T-helper 1 cell treated with Interleukin-12 subunit alpha and Interleukin-12 subunit beta and Interleukin-4 antibody, amounts not matched to agents 30 μg/mL and 1 μg/mL, for 36 hours (primary cell): ENCODE results near the gene ITCH.
"Not testable (repeated sequence)": the region's sequence is repeated elsewhere in the genome, so short reads cannot be mapped to it uniquely, and the experiment has no call there.

Experiments
- H3K27ac Mint-ChIP-seq: one replicate; pipeline ENCODE4 v1.8.0; 2021; ENCODE audit warnings: mild to moderate bottlenecking, mixed read lengths
- H3K27me3 Mint-ChIP-seq: one replicate; pipeline ENCODE4 v1.8.0; 2021; ENCODE audit warnings: low read depth, mixed read lengths
- H3K36me3 Mint-ChIP-seq: one replicate; pipeline ENCODE4 v1.8.0; 2021; ENCODE audit warnings: low read depth, mixed read lengths
- H3K4me1 Mint-ChIP-seq: one replicate; pipeline ENCODE4 v1.8.0; 2021; ENCODE audit warnings: low read depth, mixed read lengths
- H3K4me3 Mint-ChIP-seq: one replicate; pipeline ENCODE4 v1.8.0; 2021; ENCODE audit warnings: mild to moderate bottlenecking, moderate library complexity, mixed read lengths
- H3K9me3 Mint-ChIP-seq: one replicate; pipeline ENCODE4 v1.8.0; 2021; ENCODE audit warnings: mixed read lengths

Gene ITCH

GRCh38 chr20:34362502-34363061 lies 491 bp upstream of the ITCH start:
- H3K36me3 Mint-ChIP-seq = peaks cover 16% of the 10 kb centered on the region
- H3K27me3 Mint-ChIP-seq = no peaks in the 10 kb centered on the region
- peaks cover 29% of the 10 kb centered on the region for H3K4me1 Mint-ChIP-seq
- H3K4me3 Mint-ChIP-seq = peak overlapping the region; percentile 93
- peak overlapping the region; percentile 95 for H3K27ac Mint-ChIP-seq
- H3K9me3 Mint-ChIP-seq = no peaks in the 10 kb centered on the region

GRCh38 chr20:34363465-34364222 lies 571 bp downstream of the ITCH start:
- H3K27ac Mint-ChIP-seq = peak overlapping the region; percentile 95
- peaks cover 36% of the 10 kb centered on the region for H3K4me1 Mint-ChIP-seq
- H3K9me3 Mint-ChIP-seq = no peaks in the 10 kb centered on the region
- H3K27me3 Mint-ChIP-seq = no peaks in the 10 kb centered on the region
- peaks cover 20% of the 10 kb centered on the region for H3K36me3 Mint-ChIP-seq
- H3K4me3 Mint-ChIP-seq = peak overlapping the region; percentile 93

- H3K4me3 Mint-ChIP-seq = peak overlapping the region; percentile 85
Observed at GRCh38 chr20:34364223-34364506, 1.1 kb downstream of the ITCH start.

DNA sequence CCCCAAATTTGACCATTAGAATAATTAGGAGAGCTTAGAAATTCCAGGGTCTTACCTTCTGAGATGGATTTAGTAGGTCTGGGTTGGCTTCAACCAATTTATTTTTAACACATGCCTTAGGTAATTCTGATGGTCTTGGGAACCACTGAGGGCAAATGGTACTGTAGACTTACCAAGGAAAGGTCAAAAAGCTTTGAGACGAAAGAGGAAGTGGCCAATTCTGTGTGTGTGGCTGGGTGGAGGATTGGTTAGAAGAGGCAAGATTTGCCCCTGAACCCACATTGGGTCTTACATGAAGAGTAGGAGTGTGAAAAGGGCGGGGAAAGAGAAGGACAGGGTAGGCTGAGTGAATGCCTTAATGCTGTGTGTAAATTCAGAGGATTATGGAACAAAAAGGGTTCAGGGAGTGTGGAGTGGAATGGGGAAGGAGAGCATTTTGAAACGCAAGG lies 2.7 kb downstream of the ITCH start:
- H3K4me1 Mint-ChIP-seq = peaks cover 51% of the 10 kb centered on the region
- peaks cover 32% of the 10 kb centered on the region for H3K36me3 Mint-ChIP-seq
- no peaks in the 10 kb centered on the region for H3K9me3 Mint-ChIP-seq
- peak overlapping the region; percentile 68 for H3K27ac Mint-ChIP-seq
- peak overlapping the region; percentile 76 for H3K4me3 Mint-ChIP-seq
- H3K27me3 Mint-ChIP-seq = no peaks in the 10 kb centered on the region

More at GRCh38 chr20:34364223-34364506, 1.1 kb downstream of the ITCH start:
- Mint-ChIP-seq H3K4me1 (peaks cover 41% of the 10 kb centered on the region), H3K27ac (peak overlapping the region; percentile 80), H3K36me3 (peaks cover 22% of the 10 kb centered on the region), H3K27me3 (no peaks in the 10 kb centered on the region), H3K9me3 (no peaks in the 10 kb centered on the region)

GRCh38 chr20:34367155-34367554 lies 4.1 kb downstream of the ITCH start:
- no peak overlapping the region for H3K27ac Mint-ChIP-seq
- no peak overlapping the region for H3K4me3 Mint-ChIP-seq
- H3K36me3 Mint-ChIP-seq = peaks cover 35% of the 10 kb centered on the region
- H3K27me3 Mint-ChIP-seq = no peaks in the 10 kb centered on the region
- H3K9me3 Mint-ChIP-seq = no peaks in the 10 kb centered on the region
- peaks cover 52% of the 10 kb centered on the region for H3K4me1 Mint-ChIP-seq

GRCh38 chr20:34367911-34368310 lies 4.8 kb downstream of the ITCH start:
- not testable (repeated sequence) for H3K9me3 Mint-ChIP-seq, H3K27ac Mint-ChIP-seq, H3K27me3 Mint-ChIP-seq
- Mint-ChIP-seq H3K4me1 (peaks cover 50% of the 10 kb centered on the region), H3K36me3 (peaks cover 35% of the 10 kb centered on the region), H3K4me3 (peak overlapping the region; percentile 0)

- Mint-ChIP-seq H3K27ac (peak overlapping the region; percentile 79), H3K36me3 (peaks cover 34% of the 10 kb centered on the region), H3K4me3 (peak overlapping the region; percentile 7), H3K9me3 (no peaks in the 10 kb centered on the region), H3K4me1 (peaks cover 47% of the 10 kb centered on the region), H3K27me3 (no peaks in the 10 kb centered on the region)
Observed at GRCh38 chr20:34368547-34368946, 5.5 kb downstream of the ITCH start.

GRCh38 chr20:34369265-34369664 lies 6.2 kb downstream of the ITCH start:
- peaks cover 35% of the 10 kb centered on the region for H3K36me3 Mint-ChIP-seq
- H3K27ac Mint-ChIP-seq = peak overlapping the region; percentile 79
- H3K4me1 Mint-ChIP-seq = peaks cover 44% of the 10 kb centered on the region
- no peaks in the 10 kb centered on the region for H3K27me3 Mint-ChIP-seq
- H3K9me3 Mint-ChIP-seq = no peaks in the 10 kb centered on the region
- peak overlapping the region; percentile 5 for H3K4me3 Mint-ChIP-seq

- peaks cover 35% of the 10 kb centered on the region for H3K36me3 Mint-ChIP-seq
- H3K27me3 Mint-ChIP-seq = no peaks in the 10 kb centered on the region
- H3K27ac Mint-ChIP-seq = no peak overlapping the region
- H3K4me1 Mint-ChIP-seq = peaks cover 43% of the 10 kb centered on the region
- no peaks in the 10 kb centered on the region for H3K9me3 Mint-ChIP-seq
- H3K4me3 Mint-ChIP-seq = no peak overlapping the region
Observed at GRCh38 chr20:34370062-34370461, 7.0 kb downstream of the ITCH start.

DNA sequence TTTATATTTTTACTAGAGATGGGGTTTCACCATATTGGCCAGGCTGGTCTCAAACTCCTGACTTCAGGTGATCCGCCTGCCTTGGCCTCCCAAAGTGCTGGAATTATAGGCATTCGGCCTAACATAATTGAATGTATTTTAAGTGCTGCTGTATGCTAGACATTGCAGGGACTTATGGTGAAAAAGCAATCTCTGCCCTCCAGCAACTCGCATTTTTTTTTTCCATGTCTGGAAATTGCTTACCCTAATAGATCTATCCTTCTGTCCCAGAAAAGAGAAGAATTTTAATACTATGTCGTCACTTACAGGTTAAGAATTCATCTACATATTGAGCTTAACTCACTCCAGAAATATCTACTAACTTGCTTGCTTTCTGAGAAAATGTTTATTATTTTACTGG lies 10.4 kb downstream of the ITCH start:
- Mint-ChIP-seq H3K27ac (no peak overlapping the region), H3K27me3 (no peaks in the 10 kb centered on the region), H3K4me1 (peaks cover 31% of the 10 kb centered on the region), H3K4me3 (no peak overlapping the region), H3K9me3 (no peaks in the 10 kb centered on the region), H3K36me3 (peaks cover 29% of the 10 kb centered on the region)

GRCh38 chr20:34374209-34374760 lies 11.2 kb downstream of the ITCH start:
- H3K36me3 Mint-ChIP-seq = peaks cover 25% of the 10 kb centered on the region
- H3K27ac Mint-ChIP-seq = no peak overlapping the region
- H3K9me3 Mint-ChIP-seq = no peaks in the 10 kb centered on the region
- H3K4me1 Mint-ChIP-seq = peaks cover 25% of the 10 kb centered on the region
- H3K27me3 Mint-ChIP-seq = no peaks in the 10 kb centered on the region
- no peak overlapping the region for H3K4me3 Mint-ChIP-seq

DNA sequence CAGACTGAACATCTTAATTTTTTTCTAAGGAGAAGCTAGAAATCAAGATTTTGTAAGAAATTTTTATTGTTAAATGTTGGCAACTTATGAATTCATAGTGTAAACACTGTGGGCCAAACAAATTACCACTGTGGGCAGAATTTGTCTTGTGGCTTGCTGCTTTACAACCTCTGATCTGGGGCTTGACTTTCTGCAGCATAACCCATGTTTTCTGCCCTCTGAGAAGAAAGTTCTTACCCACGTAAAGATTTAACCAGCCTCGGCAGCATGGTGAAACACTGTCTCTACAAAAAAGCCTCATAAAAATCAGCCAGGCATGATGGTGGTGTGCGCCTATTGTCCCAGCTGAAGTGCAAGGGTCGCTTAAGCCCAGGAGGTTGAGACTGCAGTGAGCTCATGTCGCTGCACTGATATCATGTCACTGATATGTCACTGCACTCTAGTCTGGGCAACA lies 12.9 kb downstream of the ITCH start:
- H3K4me3 Mint-ChIP-seq = no peak overlapping the region
- H3K27ac Mint-ChIP-seq = no peak overlapping the region
- peaks cover 17% of the 10 kb centered on the region for H3K4me1 Mint-ChIP-seq
- peaks cover 17% of the 10 kb centered on the region for H3K36me3 Mint-ChIP-seq
- no peaks in the 10 kb centered on the region for H3K27me3 Mint-ChIP-seq
- no peaks in the 10 kb centered on the region for H3K9me3 Mint-ChIP-seq

- no peak overlapping the region for H3K4me3 Mint-ChIP-seq
- no peak overlapping the region for H3K27ac Mint-ChIP-seq
- peaks cover 14% of the 10 kb centered on the region for H3K36me3 Mint-ChIP-seq
- peaks cover 15% of the 10 kb centered on the region for H3K4me1 Mint-ChIP-seq
- no peaks in the 10 kb centered on the region for H3K9me3 Mint-ChIP-seq
- H3K27me3 Mint-ChIP-seq = no peaks in the 10 kb centered on the region
Observed at GRCh38 chr20:34377072-34377847, 14.2 kb downstream of the ITCH start.

GRCh38 chr20:34382174-34382573 lies 19.1 kb downstream of the ITCH start:
- Mint-ChIP-seq H3K27me3 (no peaks in the 10 kb centered on the region), H3K4me1 (peaks cover 2% of the 10 kb centered on the region), H3K9me3 (no peaks in the 10 kb centered on the region), H3K36me3 (peaks cover 6% of the 10 kb centered on the region), H3K4me3 (no peak overlapping the region), H3K27ac (no peak overlapping the region)
